ENCODE measurements around the gene FAM162B.
"Not testable (repeated sequence)": the region's sequence is repeated elsewhere in the genome, so short reads cannot be mapped to it uniquely, and the experiment has no call there.

FAM162B gene

DNA sequence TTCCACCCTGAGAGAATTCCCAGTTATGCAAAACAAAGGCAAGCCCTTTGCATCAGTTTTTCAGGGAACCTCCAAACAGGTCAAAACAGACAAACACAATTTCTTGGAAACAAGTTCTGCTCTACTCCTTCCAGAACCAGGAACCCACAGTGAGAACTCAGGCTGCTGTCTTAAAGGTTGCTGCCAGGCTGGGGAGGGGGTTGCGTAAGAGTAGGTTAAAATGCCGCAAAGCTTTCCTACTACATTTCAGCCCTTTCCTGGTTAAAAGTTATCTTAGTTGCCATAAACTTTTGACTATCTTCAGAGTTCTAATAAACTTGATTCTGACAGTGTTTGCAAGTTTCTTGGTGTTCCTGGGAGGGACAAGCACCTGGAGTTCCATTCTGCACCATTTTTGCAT, 50.8 kb downstream of the FAM162B start:
- DNase-seq, result no peak

DNA sequence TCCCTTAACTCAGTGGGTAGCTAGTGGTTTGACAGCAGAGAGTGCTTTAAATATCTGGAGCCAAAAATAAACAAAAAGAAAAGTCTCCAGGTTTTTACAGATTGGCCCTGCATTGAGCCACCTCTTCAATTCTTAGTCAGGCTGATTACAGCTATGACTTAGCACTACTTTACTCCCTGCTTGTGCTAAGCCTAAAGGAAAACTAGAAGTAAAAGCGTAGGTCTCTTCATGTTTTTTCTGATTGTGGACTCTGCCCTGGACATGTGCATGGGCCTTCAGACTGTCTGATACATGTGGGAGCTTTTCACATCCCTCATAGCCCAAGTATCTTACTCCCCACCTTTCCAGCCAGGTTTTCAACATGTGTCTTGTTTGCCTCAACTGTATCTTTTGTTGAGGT, 51.2 kb downstream of the FAM162B start:
- DNase-seq, result no peak

DNA sequence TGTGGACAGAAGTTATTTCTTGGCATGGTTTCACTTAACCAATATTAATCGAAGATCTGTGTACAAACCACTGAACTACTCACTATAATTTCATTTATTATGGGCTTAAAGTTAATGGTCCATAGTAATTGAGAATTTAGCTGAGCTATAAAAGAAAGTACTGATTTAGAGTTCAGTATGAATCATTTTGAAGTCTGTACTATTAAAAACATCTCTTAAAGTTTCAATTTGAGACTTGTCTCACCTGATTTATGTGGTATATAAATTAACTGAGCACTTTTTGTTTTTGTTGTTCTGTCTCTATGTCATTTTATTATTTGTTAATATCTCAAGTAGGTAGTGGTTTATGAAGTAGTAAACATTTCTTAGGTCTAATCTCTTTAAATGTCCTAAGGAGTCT, 59.6 kb downstream of the FAM162B start:
- DNase-seq, result no peak

- not testable (repeated sequence) for DNase-seq
These were observed 61.6 kb downstream of the FAM162B start for GRCh38 chr6:116703888-116704287.

Measured in DMS 273 treated with DMSO at 0.1 percent for 48 hours (cell line).